ENCODE data around the gene ADAMTS12.

- TF ChIP-seq TAF1 (IDR thresholded peaks at IDR 0.05; ENCODE audit: low read depth, low read length): no peak
- no peak for TF ChIP-seq POLR2A (IDR thresholded peaks at IDR 0.05; ENCODE audit: low read depth, low read length)
- TF ChIP-seq POLR2AphosphoS5 (IDR thresholded peaks at IDR 0.05; ENCODE audit: low read depth, low read length): no peak
- no peak for TF ChIP-seq SPI1 (IDR thresholded peaks at IDR 0.05; ENCODE audit: low read depth, low read length)
Measured at GRCh38 chr5:33509036-33509435, 382.8 kb downstream of the ADAMTS12 start.
